Nephron (organoid): Measurements from ENCODE around the gene KIZ.

Experiments
- H3K27ac Mint-ChIP-seq, 3 experiments: 2 replicates each; pipeline ENCODE4 v1.8.0; 2020; ENCODE audit warnings: mixed read lengths in 3 of 3, mild to moderate bottlenecking in 2 of 3, moderate library complexity in 1 of 3
- H3K27me3 Mint-ChIP-seq: 2 replicates; pipeline ENCODE4 v1.8.0; 2021; ENCODE audit warnings: low read depth, mild to moderate bottlenecking, moderate library complexity, mixed read lengths
- H3K36me3 Mint-ChIP-seq: 2 replicates; pipeline ENCODE4 v1.8.0; 2020; ENCODE audit warnings: low read depth, mixed read lengths
- H3K4me1 Mint-ChIP-seq: 2 replicates; pipeline ENCODE4 v1.8.0; 2020; ENCODE audit warnings: mixed read lengths
- H3K4me3 Mint-ChIP-seq, 3 experiments: 2 replicates each; pipeline ENCODE4 v1.8.0; 2020; ENCODE audit warnings: mild to moderate bottlenecking in 3 of 3, mixed read lengths in 3 of 3, moderate library complexity in 2 of 3
- H3K9me3 Mint-ChIP-seq: 2 replicates; pipeline ENCODE4 v1.8.0; 2020; ENCODE audit warnings: mixed read lengths
- TF ChIP-seq, protein P1 (sequence below), 3 experiments: fragments of 200-600 bp; sonication (generic); IDR thresholded peaks; one replicate each; pipeline ENCODE4 v1.5.0; 2021; ENCODE audit warnings: antibody characterized with exemption in 3 of 3; ENCODE audit not compliant: unreplicated experiment in 3 of 3

KIZ gene

DNA sequence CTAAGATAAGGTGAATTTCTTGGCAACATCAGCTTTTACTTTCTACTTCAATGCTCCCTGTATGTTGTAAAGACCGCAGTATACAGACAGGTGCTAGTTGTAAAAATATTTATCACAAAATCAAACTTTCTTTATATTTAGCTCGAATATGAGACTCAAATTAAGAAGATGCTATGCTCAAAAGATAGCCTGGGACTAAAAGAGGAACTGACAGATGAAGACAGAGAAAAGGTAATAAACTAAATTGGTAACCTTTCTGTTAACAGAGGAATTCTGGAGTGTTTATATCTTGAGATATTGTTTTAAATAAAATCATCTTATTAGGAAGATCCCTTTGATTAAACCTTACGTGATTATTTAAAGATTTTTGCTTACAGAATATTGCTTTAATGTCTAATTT is 19.5 kb downstream of the KIZ start:
- TF ChIP-seq, protein P1, sequence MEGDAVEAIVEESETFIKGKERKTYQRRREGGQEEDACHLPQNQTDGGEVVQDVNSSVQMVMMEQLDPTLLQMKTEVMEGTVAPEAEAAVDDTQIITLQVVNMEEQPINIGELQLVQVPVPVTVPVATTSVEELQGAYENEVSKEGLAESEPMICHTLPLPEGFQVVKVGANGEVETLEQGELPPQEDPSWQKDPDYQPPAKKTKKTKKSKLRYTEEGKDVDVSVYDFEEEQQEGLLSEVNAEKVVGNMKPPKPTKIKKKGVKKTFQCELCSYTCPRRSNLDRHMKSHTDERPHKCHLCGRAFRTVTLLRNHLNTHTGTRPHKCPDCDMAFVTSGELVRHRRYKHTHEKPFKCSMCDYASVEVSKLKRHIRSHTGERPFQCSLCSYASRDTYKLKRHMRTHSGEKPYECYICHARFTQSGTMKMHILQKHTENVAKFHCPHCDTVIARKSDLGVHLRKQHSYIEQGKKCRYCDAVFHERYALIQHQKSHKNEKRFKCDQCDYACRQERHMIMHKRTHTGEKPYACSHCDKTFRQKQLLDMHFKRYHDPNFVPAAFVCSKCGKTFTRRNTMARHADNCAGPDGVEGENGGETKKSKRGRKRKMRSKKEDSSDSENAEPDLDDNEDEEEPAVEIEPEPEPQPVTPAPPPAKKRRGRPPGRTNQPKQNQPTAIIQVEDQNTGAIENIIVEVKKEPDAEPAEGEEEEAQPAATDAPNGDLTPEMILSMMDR (IDR thresholded peaks at IDR 0.05; ENCODE audit: unreplicated experiment in 3 of 3): no peak
- H3K4me1 Mint-ChIP-seq: no peaks in the 10 kb centered on the region
- H3K27ac Mint-ChIP-seq: no peak overlapping the region
- no peaks in the 10 kb centered on the region for H3K27me3 Mint-ChIP-seq
- H3K4me3 Mint-ChIP-seq: no peak overlapping the region
- peaks cover 14% of the 10 kb centered on the region for H3K36me3 Mint-ChIP-seq
- H3K9me3 Mint-ChIP-seq: no peaks in the 10 kb centered on the region

DNA sequence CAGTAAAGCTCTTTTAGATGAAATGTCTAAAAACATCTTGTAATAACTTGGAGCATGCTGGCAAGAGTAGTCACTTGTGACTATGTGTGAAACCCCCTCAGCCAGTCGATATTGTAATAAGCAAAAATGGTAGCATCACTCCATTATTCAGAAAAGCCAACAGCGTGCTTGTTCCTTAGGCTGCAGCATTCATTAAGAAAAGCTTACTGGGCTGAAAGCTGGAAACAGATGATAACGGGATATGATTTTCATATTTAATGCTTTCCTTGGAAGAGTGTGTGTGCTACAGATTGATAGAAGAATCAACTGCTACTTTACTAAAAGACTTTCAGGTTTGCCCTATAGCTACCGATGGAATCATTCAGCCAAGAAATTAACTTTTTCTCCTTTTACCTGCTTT is 20.3 kb downstream of the KIZ start:
- Mint-ChIP-seq H3K4me3 (no peak overlapping the region), H3K4me1 (peaks cover 2% of the 10 kb centered on the region), H3K36me3 (peaks cover 14% of the 10 kb centered on the region), H3K27me3 (no peaks in the 10 kb centered on the region), H3K9me3 (no peaks in the 10 kb centered on the region), H3K27ac (no peak overlapping the region)
- TF ChIP-seq, protein P1 (IDR thresholded peaks at IDR 0.05; ENCODE audit: unreplicated experiment in 3 of 3): no peak

DNA sequence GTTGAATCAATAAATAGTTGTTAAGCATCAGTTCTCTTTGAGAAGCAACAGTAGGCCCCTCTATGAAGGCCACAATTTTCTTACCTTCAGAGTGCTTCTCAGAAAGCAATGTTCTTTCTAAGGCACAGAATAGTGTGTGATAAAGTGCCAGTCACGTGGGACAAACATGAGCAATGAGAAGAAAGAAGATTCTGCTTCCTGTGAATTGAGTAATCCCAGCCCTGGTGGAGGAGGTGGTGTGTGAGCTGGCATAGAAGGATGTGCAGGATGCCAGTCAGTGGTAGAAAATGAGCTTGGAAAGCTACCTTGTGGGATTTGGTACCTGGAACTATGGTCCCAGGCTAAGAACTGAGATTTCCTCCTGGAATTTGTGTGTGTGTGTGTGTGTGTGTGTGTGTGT is 21.7 kb downstream of the KIZ start:
- H3K9me3 Mint-ChIP-seq: no peaks in the 10 kb centered on the region
- no peak overlapping the region for H3K27ac Mint-ChIP-seq
- H3K4me1 Mint-ChIP-seq: peaks cover 5% of the 10 kb centered on the region
- TF ChIP-seq, protein P1 (IDR thresholded peaks at IDR 0.05; ENCODE audit: unreplicated experiment in 3 of 3): no peak
- H3K27me3 Mint-ChIP-seq: no peaks in the 10 kb centered on the region
- H3K4me3 Mint-ChIP-seq: no peak overlapping the region
- H3K36me3 Mint-ChIP-seq: peaks cover 9% of the 10 kb centered on the region

DNA sequence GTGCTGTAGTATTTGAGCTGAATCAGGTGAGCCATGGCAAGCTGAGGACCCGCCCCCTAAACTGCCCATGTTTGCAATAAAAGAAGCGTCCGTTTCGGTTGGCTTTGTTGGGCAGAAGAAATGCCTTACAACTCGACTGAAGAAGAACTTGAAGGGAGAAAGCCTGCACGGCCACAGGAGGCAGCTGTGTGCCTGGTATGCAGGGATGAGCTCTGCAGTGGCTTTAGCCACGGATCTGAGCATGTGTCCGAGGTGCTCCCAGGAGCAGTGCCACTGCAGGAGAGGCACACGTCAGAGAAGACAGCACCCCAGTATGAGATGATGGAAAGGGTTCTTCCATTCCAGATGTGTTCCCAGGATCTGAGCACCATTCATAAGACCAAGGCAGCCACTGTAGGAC is 23.5 kb downstream of the KIZ start:
- TF ChIP-seq, protein P1 (IDR thresholded peaks at IDR 0.05; ENCODE audit: unreplicated experiment in 3 of 3): no peak
- Mint-ChIP-seq H3K4me3 (no peak overlapping the region), H3K4me1 (peaks cover 5% of the 10 kb centered on the region), H3K9me3 (no peaks in the 10 kb centered on the region), H3K36me3 (peaks cover 9% of the 10 kb centered on the region), H3K27me3 (no peaks in the 10 kb centered on the region), H3K27ac (no peak overlapping the region)

DNA sequence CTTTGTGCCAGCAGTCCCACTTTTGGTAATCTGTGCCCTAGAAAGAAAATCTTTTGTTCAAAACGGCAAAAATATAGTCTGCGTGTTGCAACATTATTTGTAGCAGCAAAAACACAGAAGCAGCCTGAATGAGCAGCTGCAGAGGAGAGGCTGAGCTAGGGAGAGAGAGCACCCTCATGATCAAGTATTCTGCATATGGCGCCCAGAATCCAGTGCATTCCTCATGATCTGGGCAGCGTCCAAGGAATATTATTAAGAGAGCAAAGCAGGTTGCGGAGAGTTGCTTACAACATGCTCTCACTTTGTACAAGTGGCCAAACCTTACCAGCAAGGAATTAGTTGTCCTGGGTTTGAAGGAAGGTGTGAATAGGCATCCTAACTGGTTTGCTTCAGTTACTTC is 25.9 kb downstream of the KIZ start:
- TF ChIP-seq, protein P1 (IDR thresholded peaks at IDR 0.05; ENCODE audit: unreplicated experiment in 3 of 3): no peak
- Mint-ChIP-seq H3K27me3 (no peaks in the 10 kb centered on the region), H3K4me3 (no peak overlapping the region), H3K4me1 (peaks cover 5% of the 10 kb centered on the region), H3K27ac (no peak overlapping the region), H3K36me3 (peaks cover 16% of the 10 kb centered on the region), H3K9me3 (no peaks in the 10 kb centered on the region)

DNA sequence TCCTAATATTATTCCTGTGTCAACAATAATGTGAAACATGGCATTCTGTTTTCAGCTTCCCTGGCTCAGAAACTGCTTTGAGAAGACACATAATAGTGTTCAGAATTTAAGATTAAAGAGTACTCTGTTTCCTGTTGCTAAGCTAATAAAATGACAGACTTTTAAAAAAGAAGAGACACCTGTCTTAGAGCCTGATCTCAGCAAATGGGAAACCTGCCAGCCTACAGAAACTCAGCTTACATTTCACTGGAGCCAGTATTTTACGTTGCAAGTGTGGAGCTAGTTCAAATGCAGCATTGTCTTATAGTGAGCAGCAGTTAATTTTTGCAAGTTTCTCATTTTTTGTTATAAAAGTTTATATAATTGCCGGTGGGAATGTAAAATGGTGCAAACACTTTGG is 28.8 kb downstream of the KIZ start:
- Mint-ChIP-seq H3K27me3 (no peaks in the 10 kb centered on the region), H3K9me3 (no peaks in the 10 kb centered on the region), H3K36me3 (peaks cover 11% of the 10 kb centered on the region)

More for the DNA sequence above, 28.8 kb downstream of the KIZ start:
- H3K4me3 Mint-ChIP-seq: no peak overlapping the region
- no peak overlapping the region for H3K27ac Mint-ChIP-seq
- peaks cover 5% of the 10 kb centered on the region for H3K4me1 Mint-ChIP-seq
- TF ChIP-seq, protein P1 (IDR thresholded peaks at IDR 0.05; ENCODE audit: unreplicated experiment in 3 of 3): no peak
